HepG2 (cell line): Measurements from ENCODE around the gene CHST11.

Source experiments
- ATF6 ChIP-seq: sonication (generic); formaldehyde crosslinking; conservative IDR thresholded peaks from 2 replicates; pipeline ENCODE4 v1.4.0; 2020; ENCODE audit warnings: missing genetic modification reagents
- BATF2 ChIP-seq: sonication (generic); formaldehyde crosslinking; IDR thresholded peaks from 2 replicates; pipeline ENCODE4 v1.8.0; 2022; ENCODE audit warnings: mild to moderate bottlenecking, missing genetic modification reagents, moderate library complexity
- CTCF ChIP-seq: sonication (generic); formaldehyde crosslinking; IDR thresholded peaks from 2 replicates; pipeline ENCODE4 v1.5.0; 2020; ENCODE audit warnings: mild to moderate bottlenecking, missing genetic modification reagents, moderate library complexity
- HCFC1 ChIP-seq: fragments of 150-350 bp; IDR thresholded peaks from 2 replicates; pipeline ENCODE4 v1.6.1; 2014; ENCODE audit warnings: low read depth, low read length
- JUND ChIP-seq: sonication (generic); formaldehyde crosslinking; IDR thresholded peaks from 2 replicates; pipeline ENCODE4 v1.8.0; 2022; ENCODE audit warnings: mild to moderate bottlenecking, missing genetic modification reagents
- MAFK ChIP-seq, 2 experiments: IDR thresholded peaks in 1 of 2; conservative IDR thresholded peaks in 1 of 2; 2 replicates each; pipeline ENCODE4 v1.6.1; 2011; ENCODE audit warnings: improper control_type of control experiment in 2 of 2, low read length in 2 of 2
- NAIF1 ChIP-seq: sonication (generic); formaldehyde crosslinking; IDR thresholded peaks from 2 replicates; pipeline ENCODE4 v1.5.0; 2020; ENCODE audit warnings: mild to moderate bottlenecking, missing genetic modification reagents, borderline replicate concordance
- POLR2A ChIP-seq, 2 experiments: IDR thresholded peaks; 2 replicates each; pipeline ENCODE4 v1.6.1; 2011; ENCODE audit warnings: low read depth in 2 of 2, low read length in 2 of 2, mild to moderate bottlenecking in 1 of 2, moderate library complexity in 1 of 2; ENCODE audit not compliant: insufficient read depth in 1 of 2
- ZNF367 ChIP-seq: sonication (generic); formaldehyde crosslinking; IDR thresholded peaks from 2 replicates; pipeline ENCODE4 v1.4.0; 2020; ENCODE audit warnings: missing genetic modification reagents, borderline replicate concordance
- ZNF44 ChIP-seq: sonication (generic); formaldehyde crosslinking; IDR thresholded peaks from 2 replicates; pipeline ENCODE4 v1.5.1; 2020; ENCODE audit warnings: mild to moderate bottlenecking, missing genetic modification reagents
- ZNF547 ChIP-seq: sonication (generic); formaldehyde crosslinking; IDR thresholded peaks from 2 replicates; pipeline ENCODE4 v1.5.1; 2020; ENCODE audit warnings: mild to moderate bottlenecking, missing genetic modification reagents
- ZNF558 ChIP-seq: sonication (generic); formaldehyde crosslinking; IDR thresholded peaks from 2 replicates; pipeline ENCODE4 v1.9.0; 2022; ENCODE audit warnings: mild to moderate bottlenecking, missing genetic modification reagents, borderline replicate concordance
- ZNF749 ChIP-seq: sonication (generic); formaldehyde crosslinking; IDR thresholded peaks from 2 replicates; pipeline ENCODE4 v1.8.0; 2022; ENCODE audit warnings: mild to moderate bottlenecking, missing genetic modification reagents, moderate library complexity, borderline replicate concordance
- TF ChIP-seq, protein P1 (sequence below): sonication (generic); formaldehyde crosslinking; IDR thresholded peaks from 2 replicates; pipeline ENCODE4 v1.4.0; 2020; ENCODE audit warnings: low read depth, mild to moderate bottlenecking, missing genetic modification reagents

- TF ChIP-seq ZNF44 (CRISPR knock-in tag) (no peak), HCFC1 (no peak), ZNF367 (CRISPR knock-in tag) (no peak), POLR2A (IDR thresholded peaks at IDR 0.05; ENCODE audit: insufficient read depth in 1 of 2, low read depth in 2 of 2, low read length in 2 of 2) (no peak), CTCF (CRISPR knock-in tag) (no peak), ATF6 (no peak), MAFK (conservative IDR thresholded peaks at IDR 0.05 in 1 of 2, IDR thresholded peaks at IDR 0.05 in 1 of 2; ENCODE audit: low read length in 2 of 2) (no peak), BATF2 (no peak), ZNF547 (CRISPR knock-in tag) (no peak), NAIF1 (no peak), ZNF558 (no peak), ZNF749 (CRISPR knock-in tag) (no peak), JUND (no peak)
- TF ChIP-seq, protein P1, sequence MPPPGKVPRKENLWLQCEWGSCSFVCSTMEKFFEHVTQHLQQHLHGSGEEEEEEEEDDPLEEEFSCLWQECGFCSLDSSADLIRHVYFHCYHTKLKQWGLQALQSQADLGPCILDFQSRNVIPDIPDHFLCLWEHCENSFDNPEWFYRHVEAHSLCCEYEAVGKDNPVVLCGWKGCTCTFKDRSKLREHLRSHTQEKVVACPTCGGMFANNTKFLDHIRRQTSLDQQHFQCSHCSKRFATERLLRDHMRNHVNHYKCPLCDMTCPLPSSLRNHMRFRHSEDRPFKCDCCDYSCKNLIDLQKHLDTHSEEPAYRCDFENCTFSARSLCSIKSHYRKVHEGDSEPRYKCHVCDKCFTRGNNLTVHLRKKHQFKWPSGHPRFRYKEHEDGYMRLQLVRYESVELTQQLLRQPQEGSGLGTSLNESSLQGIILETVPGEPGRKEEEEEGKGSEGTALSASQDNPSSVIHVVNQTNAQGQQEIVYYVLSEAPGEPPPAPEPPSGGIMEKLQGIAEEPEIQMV: no peak
These were observed 192.0 kb downstream of the CHST11 start for GRCh38 chr12:104648756-104649155.
